Sigmoid colon (tissue), 4 donors: ENCODE results near the gene KAT8.

Experiments used
- EP300 ChIP-seq, 4 donors: sonication (generic); formaldehyde crosslinking; IDR thresholded peaks; one replicate each; pipeline ENCODE4 v1.6.1; 2017; ENCODE audit warnings: antibody characterized with exemption in 4 of 4
- POLR2AphosphoS5 ChIP-seq, 4 donors: sonication (generic); formaldehyde crosslinking; IDR thresholded peaks; one replicate each; pipeline ENCODE4 v1.6.1; 2017; ENCODE audit warnings: antibody characterized with exemption in 4 of 4
- TF ChIP-seq, protein P1 (sequence below), 4 experiments: fragments of 450-650 bp in 3 of 4; fragments of 200-600 bp in 1 of 4; IDR thresholded peaks; one replicate each; pipeline ENCODE4 v1.5.1; 2016 to 2019; ENCODE audit warnings: antibody characterized with exemption in 4 of 4, mild to moderate bottlenecking in 3 of 4, moderate library complexity in 2 of 4

- TF ChIP-seq EP300 (IDR thresholded peaks at IDR 0.05) (no peak), POLR2AphosphoS5 (IDR thresholded peaks at IDR 0.05) (no peak)
- TF ChIP-seq, protein P1, sequence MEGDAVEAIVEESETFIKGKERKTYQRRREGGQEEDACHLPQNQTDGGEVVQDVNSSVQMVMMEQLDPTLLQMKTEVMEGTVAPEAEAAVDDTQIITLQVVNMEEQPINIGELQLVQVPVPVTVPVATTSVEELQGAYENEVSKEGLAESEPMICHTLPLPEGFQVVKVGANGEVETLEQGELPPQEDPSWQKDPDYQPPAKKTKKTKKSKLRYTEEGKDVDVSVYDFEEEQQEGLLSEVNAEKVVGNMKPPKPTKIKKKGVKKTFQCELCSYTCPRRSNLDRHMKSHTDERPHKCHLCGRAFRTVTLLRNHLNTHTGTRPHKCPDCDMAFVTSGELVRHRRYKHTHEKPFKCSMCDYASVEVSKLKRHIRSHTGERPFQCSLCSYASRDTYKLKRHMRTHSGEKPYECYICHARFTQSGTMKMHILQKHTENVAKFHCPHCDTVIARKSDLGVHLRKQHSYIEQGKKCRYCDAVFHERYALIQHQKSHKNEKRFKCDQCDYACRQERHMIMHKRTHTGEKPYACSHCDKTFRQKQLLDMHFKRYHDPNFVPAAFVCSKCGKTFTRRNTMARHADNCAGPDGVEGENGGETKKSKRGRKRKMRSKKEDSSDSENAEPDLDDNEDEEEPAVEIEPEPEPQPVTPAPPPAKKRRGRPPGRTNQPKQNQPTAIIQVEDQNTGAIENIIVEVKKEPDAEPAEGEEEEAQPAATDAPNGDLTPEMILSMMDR (IDR thresholded peaks at IDR 0.05), result no peak
These were observed 30.1 kb downstream of the KAT8 start for GRCh38 chr16:31147574-31147973.
